ENCODE data around the gene GRK5.

The GRK5 gene

GRCh38 chr10:119199231-119199992 is 8.0 kb upstream of the GRK5 start:
- DNase-seq, result no peak

DNA sequence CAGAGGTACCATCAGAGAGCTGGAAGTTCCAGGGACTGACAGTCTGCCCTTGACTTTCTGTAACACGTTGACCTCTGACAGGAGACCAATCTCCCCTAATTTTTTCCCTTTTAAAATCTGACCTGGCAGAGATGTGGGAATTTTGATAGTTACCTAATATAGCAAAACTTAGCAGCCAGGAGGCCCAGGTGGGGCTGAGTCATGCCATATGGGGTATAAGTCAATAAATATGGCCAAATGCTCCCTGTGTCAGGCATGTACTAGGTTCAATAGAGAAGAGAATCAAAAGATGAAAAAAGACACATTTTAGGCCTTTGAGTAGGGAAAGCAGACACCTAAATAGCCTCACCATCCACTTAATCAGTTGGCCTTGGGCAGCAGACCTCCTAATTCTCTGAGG is 6.1 kb upstream of the GRK5 start:
- no peak for DNase-seq

- no peak for DNase-seq
These were observed 4.4 kb upstream of the GRK5 start for GRCh38 chr10:119203006-119203405.

GRCh38 chr10:119205894-119206602 is 1.3 kb upstream of the GRK5 start:
- DNase-seq, result no peak

GRCh38 chr10:119206603-119207365 is 587 bp upstream of the GRK5 start:
- DNase-seq, result no peak

GRCh38 chr10:119207713-119208552 is 562 bp downstream of the GRK5 start:
- no peak for DNase-seq

DNA sequence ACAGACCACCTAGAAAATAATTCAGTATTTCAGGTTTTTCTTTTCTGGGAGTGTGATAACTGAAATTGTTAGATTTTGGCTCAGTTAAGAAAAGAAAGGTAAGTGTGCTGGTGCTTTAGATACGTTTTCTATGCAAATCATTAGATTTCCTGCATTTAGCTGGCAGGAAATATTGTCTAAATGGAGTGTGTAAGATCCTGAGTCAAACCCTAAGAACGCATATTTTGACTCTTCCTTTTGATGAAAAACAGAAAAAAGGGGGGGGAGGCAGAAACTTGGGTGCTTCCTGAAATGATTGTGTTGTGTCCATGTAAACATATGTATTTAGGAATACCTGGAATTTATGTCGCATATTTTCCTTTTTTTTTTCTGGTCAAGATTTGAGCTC is 1.2 kb downstream of the GRK5 start:
- DNase-seq, result no peak

DNA sequence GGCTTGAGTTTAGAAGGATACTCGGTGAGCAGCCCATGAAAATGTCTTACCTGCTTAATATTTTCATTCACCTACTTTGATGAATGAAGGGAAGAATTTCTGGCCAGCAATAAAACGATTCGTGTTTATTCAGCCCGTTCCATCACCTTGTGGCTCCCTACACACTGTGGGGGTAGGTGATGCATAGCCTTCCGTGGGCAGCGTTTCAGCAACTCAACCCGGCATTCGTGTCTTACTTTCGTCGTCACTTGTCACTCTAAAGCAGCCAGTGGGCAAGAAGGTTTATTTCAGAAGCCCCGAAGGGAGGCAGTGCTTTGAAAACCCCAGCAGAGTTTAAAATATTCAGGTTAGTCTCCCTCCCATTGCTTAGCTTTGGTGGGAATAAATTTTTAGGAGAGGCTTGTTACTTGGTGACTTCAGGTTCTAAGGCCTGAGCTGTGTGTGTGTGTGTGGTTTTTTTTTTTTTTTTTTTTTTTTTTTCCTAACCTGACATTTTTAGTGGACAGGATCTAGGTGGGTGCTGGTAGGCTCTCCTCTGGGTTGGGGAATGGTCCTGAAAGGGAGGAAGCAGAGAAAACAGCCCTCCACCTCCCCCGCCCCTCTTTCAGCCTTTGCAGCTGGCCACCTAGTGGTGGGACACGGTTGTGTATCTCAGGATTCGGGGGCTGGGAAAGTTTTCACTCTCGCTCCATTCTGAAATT is 1.8 kb downstream of the GRK5 start:
- no peak for DNase-seq

- no peak for DNase-seq
These were observed 2.5 kb downstream of the GRK5 start for GRCh38 chr10:119209736-119210355.

DNA sequence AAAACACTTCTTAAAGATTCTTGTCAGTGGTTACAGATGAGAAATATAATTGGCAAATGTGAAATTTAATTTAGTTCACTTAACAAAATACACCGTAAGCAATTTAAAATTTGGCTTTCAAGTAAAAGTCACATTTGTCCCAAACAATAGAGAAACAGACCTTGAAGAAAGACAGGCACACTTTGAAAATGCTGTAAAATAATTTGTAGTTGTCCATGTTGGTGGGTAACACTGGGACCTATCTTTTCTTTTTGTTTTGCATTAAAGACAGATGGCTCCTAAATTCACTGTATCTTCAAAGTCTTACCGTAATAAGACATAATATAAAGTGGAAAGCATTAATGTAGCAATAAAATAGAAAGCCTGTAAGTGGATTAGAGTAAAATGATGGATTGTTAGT is 3.3 kb downstream of the GRK5 start:
- DNase-seq, result no peak

- no peak for DNase-seq
These were observed 3.8 kb downstream of the GRK5 start for GRCh38 chr10:119211176-119211575.

- no peak for DNase-seq
These were observed 4.5 kb downstream of the GRK5 start for GRCh38 chr10:119211625-119212441.

DNA sequence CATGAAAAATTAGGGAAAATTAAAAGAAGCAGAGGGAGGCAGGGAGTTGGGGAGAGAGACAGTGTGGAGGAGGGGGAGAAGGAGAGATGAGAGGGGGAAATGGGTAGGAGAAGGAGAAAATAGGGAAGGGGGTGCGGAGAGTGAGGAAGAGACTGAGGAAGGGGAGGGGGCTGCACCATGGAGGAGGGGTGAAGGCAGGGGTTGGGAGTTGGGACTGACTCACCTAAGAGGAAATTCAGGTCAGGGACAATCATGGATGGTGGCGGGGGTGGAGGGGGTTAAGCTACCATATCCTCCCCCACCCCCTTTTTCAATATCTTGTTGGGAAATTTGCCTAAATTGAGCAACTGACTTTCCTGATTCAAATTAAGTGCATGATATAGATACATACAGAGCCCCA is 8.0 kb downstream of the GRK5 start:
- DNase-seq, result no peak

- no peak for DNase-seq
These were observed 8.8 kb downstream of the GRK5 start for GRCh38 chr10:119216127-119216526.

DNA sequence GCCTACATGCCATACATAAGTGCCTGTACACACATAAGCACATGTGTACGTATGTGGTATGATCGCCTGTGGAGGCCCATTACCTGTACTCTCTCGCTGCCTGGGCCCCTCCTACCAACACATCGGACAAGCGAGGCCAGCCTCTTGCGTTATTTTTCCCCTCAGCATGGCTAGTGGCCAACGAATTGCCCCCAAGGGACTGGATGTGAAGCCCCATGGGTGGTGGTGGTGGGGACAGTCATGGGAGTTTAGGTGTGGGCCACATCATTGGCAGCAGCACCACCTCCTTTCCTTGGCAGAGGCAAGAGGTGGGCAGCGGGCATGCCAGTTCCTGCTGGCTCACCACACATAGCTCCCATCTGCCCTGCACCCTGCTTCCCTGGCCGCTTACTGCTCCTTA is 10.0 kb downstream of the GRK5 start:
- DNase-seq, result no peak

DNA sequence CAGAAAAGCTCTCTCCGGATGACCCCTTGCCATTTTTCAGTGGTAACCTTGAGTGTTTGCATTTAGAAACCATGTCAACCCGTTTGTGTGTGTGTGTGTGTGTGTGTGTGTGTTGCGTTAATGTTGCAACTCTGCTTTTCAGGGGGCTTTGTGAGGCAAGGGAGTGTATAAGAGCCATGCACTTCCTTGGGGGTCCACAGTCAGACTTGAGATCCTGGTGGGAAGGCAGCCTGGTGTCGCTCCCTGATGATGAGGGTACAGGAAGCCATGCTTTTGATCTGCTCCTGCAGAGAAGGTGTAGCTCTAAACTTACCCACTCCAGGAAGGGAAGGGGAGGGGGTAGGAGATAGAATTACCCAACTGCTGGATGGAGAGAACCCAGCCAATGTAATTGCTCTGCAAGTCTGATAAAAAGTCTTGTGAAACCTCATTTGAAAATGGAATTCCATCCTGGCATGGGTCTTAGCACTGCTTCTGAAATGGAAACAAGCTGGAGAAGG is 10.7 kb downstream of the GRK5 start:
- DNase-seq, result no peak

DNA sequence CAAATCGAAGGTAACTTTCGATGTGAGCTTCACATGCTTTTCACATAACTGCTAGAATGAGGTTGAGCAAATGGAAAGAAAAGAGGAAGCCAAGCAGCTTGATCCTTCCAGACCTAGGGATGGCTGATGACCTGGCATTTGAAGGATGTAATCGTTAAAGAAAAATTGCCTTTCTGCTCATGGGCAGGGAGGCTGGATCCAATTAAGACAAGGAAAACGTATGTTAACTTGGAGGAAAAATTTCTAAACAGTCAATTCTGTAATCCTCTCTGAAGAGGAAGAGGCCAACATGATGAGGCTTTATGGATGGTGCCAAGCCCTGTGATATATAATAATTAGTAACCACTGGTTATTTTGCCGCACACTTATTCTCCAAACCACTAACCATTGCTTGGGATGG is 12.5 kb downstream of the GRK5 start:
- DNase-seq, result no peak

GRCh38 chr10:119221201-119221600 is 13.8 kb downstream of the GRK5 start:
- DNase-seq, result no peak

DNA sequence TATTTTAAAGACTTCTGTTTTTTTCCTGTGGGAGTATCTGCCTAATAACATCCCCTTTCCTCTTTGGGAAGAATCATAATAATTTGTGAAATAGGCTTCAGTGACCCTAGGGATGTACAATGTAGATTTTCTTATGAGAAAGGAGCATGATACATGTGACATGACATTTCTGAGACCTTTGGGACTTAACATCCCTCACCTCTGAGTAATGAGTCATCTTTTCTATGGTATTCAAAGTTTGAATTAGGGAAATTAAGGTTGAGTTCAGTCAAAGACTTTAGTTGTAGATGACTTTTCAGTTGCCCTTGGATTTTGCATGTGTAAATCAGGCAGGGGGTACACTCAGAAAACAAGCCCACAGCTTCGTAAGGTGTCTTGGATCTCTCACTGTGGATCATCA is 14.3 kb downstream of the GRK5 start:
- no peak for DNase-seq

GRCh38 chr10:119222537-119222936 is 15.2 kb downstream of the GRK5 start:
- DNase-seq, result no peak

DNA sequence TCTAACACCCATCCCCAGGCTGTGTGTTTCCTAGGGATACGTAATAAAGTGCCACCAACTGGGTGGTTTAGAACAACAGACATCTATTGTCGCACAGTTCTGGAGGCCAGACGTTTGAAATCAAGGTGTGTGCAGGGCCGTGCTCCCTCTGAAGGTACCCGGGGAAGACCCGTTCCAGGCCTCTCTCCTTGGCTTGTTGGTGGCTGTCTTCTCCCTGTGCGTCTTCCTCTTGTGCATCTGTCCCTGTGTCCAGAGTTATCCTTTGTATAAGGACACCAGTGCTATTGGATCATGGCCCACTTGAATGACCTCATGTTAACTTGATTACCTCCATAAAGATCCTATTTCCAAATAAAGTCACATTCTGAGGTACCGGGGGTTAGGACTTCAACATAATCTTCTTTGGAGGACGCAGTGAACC is 15.6 kb downstream of the GRK5 start:
- DNase-seq, result no peak
